ENCODE results near the gene MYO15B.

The MYO15B gene

GRCh38 chr17:75624021-75624420, 36.4 kb downstream of the MYO15B start:
- DNase-seq (ENCODE audit: low read depth in 1 of 2, low spot score in 1 of 2): no peak

DNA sequence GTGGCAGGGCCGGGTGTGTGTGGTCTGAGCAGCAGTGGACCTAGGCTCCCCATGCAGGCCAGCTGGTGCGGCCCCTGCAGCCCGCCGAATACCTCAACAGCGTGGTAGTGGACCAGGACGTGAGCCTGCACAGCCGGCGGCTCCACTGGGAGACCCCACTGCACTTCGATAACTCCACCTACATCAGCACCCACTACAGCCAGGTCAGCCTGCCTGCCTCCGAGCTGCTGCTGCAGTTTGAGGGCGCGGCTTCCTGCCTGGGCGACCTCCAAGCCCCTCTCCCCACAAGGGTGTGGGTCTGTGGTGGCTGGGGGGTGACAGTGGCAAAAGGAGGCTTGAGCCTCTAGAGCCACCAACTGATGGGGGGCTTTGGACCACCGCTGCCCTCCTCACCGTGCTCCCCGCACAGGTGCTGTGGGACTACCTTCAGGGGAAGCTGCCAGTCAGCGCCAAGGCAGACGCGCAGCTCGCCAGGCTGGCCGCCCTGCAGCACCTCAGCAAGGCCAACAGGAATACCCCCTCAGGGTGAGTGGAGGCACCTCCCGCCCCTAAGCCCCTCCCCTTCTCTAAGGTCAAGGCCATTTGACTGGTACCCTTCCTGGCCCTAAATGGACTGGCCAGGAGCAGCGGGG, 37.2 kb downstream of the MYO15B start:
- DNase-seq (ENCODE audit: low read depth in 1 of 2, low spot score in 1 of 2): no peak

- DNase-seq (ENCODE audit: low read depth in 1 of 2, low spot score in 1 of 2): no peak
These were observed 38.4 kb downstream of the MYO15B start for GRCh38 chr17:75625813-75626486.

DNA sequence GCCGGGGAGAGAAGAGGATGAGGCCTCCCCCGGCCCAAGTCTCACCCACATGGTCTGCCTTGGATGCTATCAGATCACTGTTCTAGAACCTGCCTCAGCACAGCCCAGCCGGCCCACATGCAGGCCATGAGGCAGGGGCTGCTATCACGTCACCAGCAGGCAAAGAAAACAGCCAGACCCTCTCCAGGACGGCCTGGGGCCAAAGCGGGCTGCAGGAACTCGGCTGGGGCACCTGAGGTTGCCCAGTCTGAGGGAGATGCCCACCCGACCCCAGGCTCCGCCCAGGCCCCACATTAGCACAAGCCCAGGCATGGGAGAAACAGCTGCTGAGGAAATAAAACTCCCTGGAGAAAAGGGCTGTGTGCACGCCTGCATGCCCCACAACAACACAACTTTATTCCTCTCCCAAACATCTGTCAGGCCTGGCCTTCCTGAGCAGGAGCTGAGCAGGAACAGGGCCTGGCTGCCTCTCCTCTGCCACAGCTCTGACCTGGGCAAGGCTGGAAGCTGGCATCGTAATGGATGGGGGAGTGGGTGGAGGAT, 39.0 kb downstream of the MYO15B start:
- no peak for DNase-seq (ENCODE audit: low read depth in 1 of 2, low spot score in 1 of 2)

DNA sequence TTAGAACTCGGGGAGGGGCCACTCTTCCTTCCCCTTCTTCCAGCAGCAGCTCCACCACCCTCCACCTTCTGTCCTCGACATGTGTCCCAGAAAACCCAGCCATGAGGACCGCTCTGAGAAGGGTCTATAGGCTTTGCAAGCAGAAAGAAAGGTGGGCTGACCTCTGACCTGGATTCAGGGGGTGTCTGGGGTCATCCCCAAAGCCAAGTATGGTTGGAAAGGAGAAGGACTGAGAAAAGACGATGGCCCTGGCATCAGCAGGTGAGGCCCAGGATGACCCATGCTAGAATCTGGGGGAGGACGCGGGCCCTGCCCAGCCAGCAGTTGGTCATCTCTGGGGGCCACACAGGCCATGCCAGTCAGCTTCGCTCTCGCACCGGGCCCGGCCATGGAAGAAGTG, 39.5 kb downstream of the MYO15B start:
- DNase-seq (ENCODE audit: low read depth in 1 of 2, low spot score in 1 of 2): no peak

GRCh38 chr17:75628425-75628824, 40.8 kb downstream of the MYO15B start:
- DNase-seq (ENCODE audit: low read depth in 1 of 2, low spot score in 1 of 2): no peak

DNA sequence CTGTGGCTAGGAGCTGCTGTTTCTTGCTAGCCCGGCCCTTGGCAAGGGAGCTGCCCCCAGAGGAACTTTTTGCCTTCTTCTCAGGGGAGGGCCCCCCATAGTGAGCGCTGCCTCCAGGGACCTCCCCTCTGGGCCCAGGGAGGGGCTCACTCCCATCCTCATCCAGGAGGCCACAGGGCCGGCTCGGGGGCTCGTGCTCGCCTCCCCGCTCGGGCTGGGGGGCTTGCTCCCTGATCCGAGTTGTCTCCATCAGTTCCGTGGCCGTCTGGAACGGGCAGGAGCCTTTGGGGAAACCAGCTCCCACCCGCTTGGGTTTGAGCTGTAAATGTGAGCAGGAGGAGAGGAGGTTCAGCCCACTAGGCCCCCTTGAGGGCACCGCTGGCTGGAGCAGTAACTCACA, 41.6 kb downstream of the MYO15B start:
- DNase-seq (ENCODE audit: low read depth in 1 of 2, low spot score in 1 of 2): no peak

DNA sequence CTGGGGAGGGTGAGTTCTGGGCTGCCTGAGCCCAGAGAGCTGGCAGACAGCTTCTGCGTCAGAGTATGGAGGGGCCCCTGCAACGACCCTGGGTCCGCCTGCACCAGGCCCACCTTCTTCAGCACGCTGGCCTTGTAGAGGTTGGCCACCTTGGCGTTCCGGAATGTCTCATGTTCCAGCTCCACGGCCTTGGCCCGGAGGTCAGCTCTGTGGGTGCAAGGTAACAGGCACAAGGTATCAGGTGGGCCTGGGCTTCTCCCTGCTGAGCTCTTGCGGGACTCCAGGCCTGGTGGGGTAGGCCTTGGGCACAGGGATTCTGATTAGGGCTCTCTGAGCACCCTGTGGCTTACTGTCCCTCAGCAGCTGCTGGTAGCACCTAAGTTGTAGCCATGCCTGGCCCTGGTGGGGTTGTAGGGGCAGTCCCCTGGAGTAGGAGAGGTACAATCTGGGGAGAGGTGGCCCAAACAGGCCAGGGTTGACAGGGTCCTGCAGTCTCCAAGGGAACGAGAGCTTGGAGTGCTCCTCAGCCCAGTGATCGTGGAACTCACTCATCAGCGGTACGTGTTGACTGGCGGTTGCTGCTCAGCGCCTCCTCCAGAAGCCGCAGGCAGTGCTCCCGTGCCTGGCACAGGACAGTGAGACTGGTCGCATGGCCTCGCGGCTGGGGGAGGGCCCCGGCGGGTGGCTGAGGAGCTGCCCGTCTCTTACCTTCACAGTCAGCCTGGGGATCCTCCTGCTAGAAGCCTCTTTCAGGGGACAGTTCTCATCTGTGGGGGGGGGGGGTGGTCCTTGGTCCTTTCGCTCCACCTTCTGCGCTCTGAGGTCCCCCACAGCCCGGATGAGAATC, 42.7 kb downstream of the MYO15B start:
- DNase-seq (ENCODE audit: low read depth in 1 of 2, low spot score in 1 of 2): no peak

- DNase-seq (ENCODE audit: low read depth in 1 of 2, low spot score in 1 of 2): no peak
These were observed 43.8 kb downstream of the MYO15B start for GRCh38 chr17:75631353-75631752.

- no peak for DNase-seq (ENCODE audit: low read depth in 1 of 2, low spot score in 1 of 2)
These were observed 44.8 kb downstream of the MYO15B start for GRCh38 chr17:75632428-75632827.

- DNase-seq (ENCODE audit: low read depth in 1 of 2, low spot score in 1 of 2): peak; percentile 72 to 76
These were observed 45.4 kb downstream of the MYO15B start, which contains the start of gene SMIM5 for GRCh38 chr17:75632863-75633485. Gene SMIM5, plus strand, starts transcription at chr17:75633434. Its CDS starts 6,768 bp downstream, at chr17:75640202.

GRCh38 chr17:75633486-75634375, 46.1 kb downstream of the MYO15B start:
- DNase-seq (ENCODE audit: low read depth in 1 of 2, low spot score in 1 of 2): peak in 1 of 2 donors; percentile 35

GRCh38 chr17:75634376-75634740, 46.8 kb downstream of the MYO15B start:
- no peak for DNase-seq (ENCODE audit: low read depth in 1 of 2, low spot score in 1 of 2)

DNA sequence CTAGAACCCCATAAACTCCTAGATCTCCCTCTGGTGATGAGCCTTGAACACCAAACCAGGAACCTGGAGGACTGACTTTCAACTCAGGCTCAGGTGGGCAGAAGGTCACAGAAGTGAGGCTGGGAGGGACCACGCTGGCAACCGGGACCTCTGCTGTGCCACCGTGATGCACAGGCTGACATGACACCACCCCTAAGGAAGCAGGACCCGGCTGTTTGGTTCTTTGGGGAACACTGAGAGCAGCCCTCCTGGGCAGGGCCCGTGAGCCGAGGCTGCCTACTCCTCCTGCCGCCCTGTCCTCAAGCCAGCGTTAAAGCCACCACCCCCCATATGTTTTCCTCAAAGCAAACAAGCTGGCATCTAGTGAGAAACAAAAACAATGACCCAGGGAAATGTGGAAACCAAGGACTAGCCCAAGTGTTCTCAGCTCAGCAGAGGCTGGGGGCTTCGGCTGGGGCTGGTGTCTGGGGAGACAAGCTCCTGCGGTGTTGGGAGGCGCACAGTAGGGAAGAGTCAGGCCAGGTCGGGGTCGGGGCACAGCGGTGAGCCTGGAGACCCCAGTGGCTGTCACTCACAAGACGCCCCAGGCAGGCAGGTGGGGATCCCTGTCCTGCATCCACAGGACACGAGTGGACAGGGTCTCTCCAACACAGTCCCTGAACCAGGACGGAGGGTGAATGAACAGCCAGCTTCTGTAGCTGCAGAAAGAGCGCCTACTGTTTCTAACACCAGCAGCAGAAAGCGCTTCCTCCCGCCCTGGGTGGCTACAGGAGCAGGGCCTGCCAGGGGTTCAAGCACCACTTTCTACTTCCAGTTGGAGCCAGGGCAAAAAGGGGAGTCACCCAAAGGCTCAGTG, 47.4 kb downstream of the MYO15B start:
- DNase-seq (ENCODE audit: low read depth in 1 of 2, low spot score in 1 of 2): no peak

- DNase-seq (ENCODE audit: low read depth in 1 of 2, low spot score in 1 of 2): no peak
These were observed 48.1 kb downstream of the MYO15B start for GRCh38 chr17:75635610-75636202.

- DNase-seq (ENCODE audit: low read depth in 1 of 2, low spot score in 1 of 2): no peak
These were observed 49.0 kb downstream of the MYO15B start for GRCh38 chr17:75636381-75637142.

GRCh38 chr17:75637143-75637538, 49.5 kb downstream of the MYO15B start:
- no peak for DNase-seq (ENCODE audit: low read depth in 1 of 2, low spot score in 1 of 2)

DNA sequence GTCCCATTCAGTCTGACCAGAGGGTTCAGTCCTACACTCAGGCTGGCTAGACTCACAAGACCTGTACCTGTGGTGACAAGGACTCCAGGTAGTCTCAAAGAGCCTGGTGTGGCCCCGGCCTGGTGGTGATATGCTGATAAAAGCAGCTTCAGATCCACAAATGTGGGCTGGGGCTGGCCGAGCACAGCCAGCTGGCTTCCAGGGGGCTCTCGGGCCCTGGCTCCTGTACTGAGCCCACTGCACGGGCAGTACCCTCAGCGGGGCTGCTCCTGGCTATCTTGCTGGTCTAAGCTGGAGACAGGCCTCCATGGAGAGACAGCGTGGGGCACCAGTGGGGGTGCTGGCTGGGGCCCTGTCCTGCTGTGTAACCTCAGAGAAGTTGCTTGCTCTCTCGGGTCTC, 50.0 kb downstream of the MYO15B start:
- no peak for DNase-seq (ENCODE audit: low read depth in 1 of 2, low spot score in 1 of 2)

Data from stimulated activated CD4-positive, alpha-beta T cell treated with anti-CD3 and anti-CD28 coated beads, Interleukin-15, amount 100 ng/mL, for 1 hour (primary cell).